Transverse colon (tissue), 4 donors: ENCODE data around the gene CNNM3. TPM values are rescaled to one million over a fixed set of nuclear protein-coding genes. Genes with fewer than 3 reads are reported as not detected.

ENCODE experiments used
- DNase-seq: peaks from one replicate; pipeline ENCODE4 v3.0.0-alpha.2; 2019
- H3K27ac ChIP-seq, 4 donors: fragments of 200-600 bp; sonication (generic); 2 replicates each; pipeline ENCODE4 v1.5.1; 2016 to 2018; ENCODE audit warnings: inconsistent platforms in 4 of 4
- H3K27me3 ChIP-seq: fragments of 200-600 bp; sonication (generic); 2 replicates; pipeline ENCODE4 v1.5.1; 2017; ENCODE audit warnings: inconsistent platforms
- H3K36me3 ChIP-seq, 4 donors: fragments of 200-600 bp; sonication (generic); 2 replicates each; pipeline ENCODE4 v1.5.1; 2017 to 2019; ENCODE audit warnings: inconsistent platforms in 4 of 4
- H3K4me1 ChIP-seq, 4 donors: fragments of 200-600 bp; sonication (generic); 2 replicates each; pipeline ENCODE4 v1.5.1; 2017 to 2020; ENCODE audit warnings: inconsistent platforms in 4 of 4
- H3K4me3 ChIP-seq, 4 donors: fragments of 200-600 bp; sonication (generic); 1 replicate in 1 of 4; 2 replicates in 3 of 4; pipeline versions ENCODE4 v1.5.1 to v1.6.1; 2017 to 2019; ENCODE audit warnings: inconsistent platforms in 4 of 4
- H3K9me3 ChIP-seq, 2 donors: fragments of 200-600 bp; sonication (generic); 2 replicates each; pipeline ENCODE4 v1.5.1; 2017 to 2019; ENCODE audit warnings: inconsistent platforms in 2 of 2
- CTCF ChIP-seq, 5 experiments: fragments of 200-600 bp in 3 of 5; fragments of 450-650 bp in 2 of 5; sonication (generic) in 3 of 5; IDR thresholded peaks; 1 replicate in 2 of 5; 2 replicates in 3 of 5; pipeline ENCODE4 v1.5.1; 2016 to 2017; ENCODE audit warnings: antibody characterized with exemption in 5 of 5, inconsistent platforms in 3 of 5, mild to moderate bottlenecking in 2 of 5, moderate library complexity in 1 of 5
- EP300 ChIP-seq: sonication (generic); formaldehyde crosslinking; IDR thresholded peaks from one replicate; pipeline ENCODE4 v1.6.1; 2017; ENCODE audit warnings: antibody characterized with exemption, low read depth
- POLR2A ChIP-seq: fragments of 450-650 bp; IDR thresholded peaks from one replicate; pipeline ENCODE4 v1.6.1; 2016; ENCODE audit warnings: antibody characterized with exemption, mild to moderate bottlenecking, moderate library complexity
- POLR2AphosphoS5 ChIP-seq, 3 donors: sonication (generic); formaldehyde crosslinking; IDR thresholded peaks; one replicate each; pipeline ENCODE4 v1.6.1; 2016; ENCODE audit warnings: antibody characterized with exemption in 3 of 3
- WGBS, 2 donors: methylation state at CpG; one replicate each; pipeline ENCODE4 v1.1.5; 2018; ENCODE audit warnings: low coverage in 1 of 2; 5-methylcytosine and 5-hydroxymethylcytosine counted together
- in situ Hi-C, 4 donors: fragments of 200-750 bp; cut with MboI; loops; one replicate each; pipeline versions ENCODE4 v1.15.0 to v1.15.1; 2017; ENCODE audit warnings: low sequenced_read_pairs in 3 of 4, low pct_ligation_motif_present in 1 of 4, low pct_unique_long_range_greater_than_20kb in 1 of 4
- intact Hi-C: fragments of 100-400 bp; cut with DNase I; formaldehyde crosslinking; loops from one replicate; pipeline ENCODE4 v1.15.1; 2023; ENCODE audit warnings: low total_unique reads
- total RNA-seq, 4 donors: library from RNA; depleted of rRNA; stranded (reverse); fragments of >200 nt; gene quantifications; one replicate each; pipeline ENCODE4 v1.1.0, GENCODE V29; 2016

The CNNM3 gene
- total RNA-seq, 4 donors from 2014 or later, result 14.2 to 54.3 (median 22.3) TPM

GRCh38 chr2:96775160-96775559 lies 40.9 kb upstream of the CNNM3 start:
- no peaks in the 10 kb centered on the region for H3K9me3 ChIP-seq
- H3K4me3 ChIP-seq, result no peak overlapping the region
- H3K27me3 ChIP-seq, result no peaks in the 10 kb centered on the region
- H3K36me3 ChIP-seq, result no peaks in the 10 kb centered on the region
- 0 to 80% methylated on average over 1 of the region's 1 CpG for WGBS, 2 donors
- no peak overlapping the region for H3K27ac ChIP-seq
- H3K4me1 ChIP-seq, result peaks cover 6 to 55% (median 33%) of the 10 kb centered on the region in 4 donors
- intact Hi-C loops (no loop called here), in situ Hi-C loops (no loop called here)
- TF ChIP-seq CTCF (IDR thresholded peaks at IDR 0.05) (no peak), POLR2A (no peak), POLR2AphosphoS5 (IDR thresholded peaks at IDR 0.05) (no peak), EP300 (no peak)
- no peak for DNase-seq

GRCh38 chr2:96783388-96783787 lies 32.7 kb upstream of the CNNM3 start:
- H3K27me3 ChIP-seq, result no peaks in the 10 kb centered on the region
- TF ChIP-seq EP300 (no peak), POLR2A (no peak), POLR2AphosphoS5 (IDR thresholded peaks at IDR 0.05) (no peak), CTCF (IDR thresholded peaks at IDR 0.05) (no peak)
- no peaks in the 10 kb centered on the region for H3K9me3 ChIP-seq
- in situ Hi-C loops (no loop called here), intact Hi-C loops (no loop called here)
- H3K36me3 ChIP-seq, result no peaks in the 10 kb centered on the region
- DNase-seq, result no peak
- WGBS, 2 donors, result 86 to 88% methylated on average over 3 to 4 of the region's 4 CpGs
- no peak overlapping the region for H3K27ac ChIP-seq
- H3K4me3 ChIP-seq, result no peak overlapping the region
- peaks cover 11 to 56% (median 33%) of the 10 kb centered on the region in 4 donors for H3K4me1 ChIP-seq

GRCh38 chr2:96787411-96787810 lies 28.7 kb upstream of the CNNM3 start:
- intact Hi-C loops, result no loop called here
- peaks cover 17 to 72% (median 44%) of the 10 kb centered on the region in 4 donors for H3K4me1 ChIP-seq
- WGBS, 2 donors, result 89% methylated on average over 3 of the region's 3 CpGs; no CpG with 5 or more reads in 1 of the 2 donors
- peak overlapping the region; percentile 87 to 89 (median 88) for H3K27ac ChIP-seq
- DNase-seq, result no peak
- in situ Hi-C loops, result no loop called here
- no peaks in the 10 kb centered on the region for H3K9me3 ChIP-seq
- TF ChIP-seq POLR2AphosphoS5 (IDR thresholded peaks at IDR 0.05) (no peak), CTCF (IDR thresholded peaks at IDR 0.05) (no peak), EP300 (no peak), POLR2A (no peak)
- H3K27me3 ChIP-seq, result no peaks in the 10 kb centered on the region
- H3K4me3 ChIP-seq, result no peak overlapping the region
- H3K36me3 ChIP-seq, result no peaks in the 10 kb centered on the region

GRCh38 chr2:96788442-96789244 lies 27.4 kb upstream of the CNNM3 start:
- in situ Hi-C loops (no loop called here), intact Hi-C loops (no loop called here)
- DNase-seq, result peak; percentile 87
- Histone ChIP-seq H3K27ac (peak overlapping the region; percentile 87 to 89 (median 88)), H3K4me3 (peak overlapping the region in 1 of 4 donors; percentile 37), H3K9me3 (no peaks in the 10 kb centered on the region), H3K27me3 (no peaks in the 10 kb centered on the region), H3K36me3 (no peaks in the 10 kb centered on the region), H3K4me1 (peaks cover 17 to 68% (median 44%) of the 10 kb centered on the region in 4 donors)
- WGBS, 2 donors, result 46 to 79% methylated on average over 8 to 17 of the region's 17 CpGs
- TF ChIP-seq EP300, result no peak
- TF ChIP-seq POLR2A, result peak; percentile 59
- peak in 2 of 3 donors; percentile 64 to 76 for TF ChIP-seq POLR2AphosphoS5 (IDR thresholded peaks at IDR 0.05)
- peak in 2 of 5 experiments; percentile 51 to 60 for TF ChIP-seq CTCF (IDR thresholded peaks at IDR 0.05)
